ENCODE data around the gene MTMR2. TPM values are rescaled to one million over a fixed set of nuclear protein-coding genes. Genes with fewer than 3 reads are reported as not detected.

The MTMR2 gene
- total RNA-seq, 1 donor from 2014 or later: 68.0 TPM

GRCh38 chr11:95794086-95794485 lies 129.8 kb downstream of the MTMR2 start:
- Mint-ChIP-seq H3K4me3 (ENCODE audit: unreplicated experiment) (no peak overlapping the region), H3K36me3 (ENCODE audit: low read depth, unreplicated experiment) (no peaks in the 10 kb centered on the region), H3K9me3 (ENCODE audit: unreplicated experiment) (no peaks in the 10 kb centered on the region), H3K4me1 (ENCODE audit: low read depth, unreplicated experiment) (peaks cover 11% of the 10 kb centered on the region), H3K27ac (ENCODE audit: unreplicated experiment) (no peak overlapping the region), H3K27me3 (ENCODE audit: low read depth, unreplicated experiment) (no peaks in the 10 kb centered on the region)
- Histone ChIP-seq H3K9ac (ENCODE audit: low read length) (no peak overlapping the region), H3K4me3 (ENCODE audit: insufficient read depth, low read depth, low read length) (no peak overlapping the region), H3K4me2 (ENCODE audit: low read length) (no peak overlapping the region), H3K9me3 (ENCODE audit: insufficient read depth, low read depth, low read length) (no peaks in the 10 kb centered on the region), H3K27me3 (ENCODE audit: insufficient read depth, low read length) (no peaks in the 10 kb centered on the region), H3K36me3 (ENCODE audit: insufficient read depth, low read length) (no peaks in the 10 kb centered on the region), H3K79me2 (ENCODE audit: insufficient read depth, low read length) (peaks cover 76% of the 10 kb centered on the region), H3K27ac (ENCODE audit: low read depth, low read length) (no peak overlapping the region), H3K4me1 (ENCODE audit: insufficient read depth, low read length) (peaks cover 9% of the 10 kb centered on the region), H2AFZ (ENCODE audit: low read depth, low read length) (no peak overlapping the region), H4K20me1 (ENCODE audit: insufficient read depth, low read length) (peaks cover 5% of the 10 kb centered on the region)
- no peak for TF ChIP-seq EZH2 (IDR thresholded peaks at IDR 0.05; ENCODE audit: insufficient read depth, low read length)
- no peak for TF ChIP-seq CTCF (IDR thresholded peaks at IDR 0.05; ENCODE audit: insufficient read depth, low read depth, low read length)
- DNase-seq (ENCODE audit: low read depth) (no peak), FAIRE-seq (no peak)

GRCh38 chr11:95793116-95793515 lies 130.8 kb downstream of the MTMR2 start:
- Mint-ChIP-seq H3K36me3 (ENCODE audit: low read depth, unreplicated experiment) (no peaks in the 10 kb centered on the region), H3K9me3 (ENCODE audit: unreplicated experiment) (no peaks in the 10 kb centered on the region), H3K27me3 (ENCODE audit: low read depth, unreplicated experiment) (no peaks in the 10 kb centered on the region), H3K4me1 (ENCODE audit: low read depth, unreplicated experiment) (peaks cover 15% of the 10 kb centered on the region), H3K27ac (ENCODE audit: unreplicated experiment) (no peak overlapping the region), H3K4me3 (ENCODE audit: unreplicated experiment) (no peak overlapping the region)
- Histone ChIP-seq H4K20me1 (ENCODE audit: insufficient read depth, low read length) (peaks cover 5% of the 10 kb centered on the region), H3K36me3 (ENCODE audit: insufficient read depth, low read length) (no peaks in the 10 kb centered on the region), H2AFZ (ENCODE audit: low read depth, low read length) (no peak overlapping the region), H3K27ac (ENCODE audit: low read depth, low read length) (no peak overlapping the region), H3K4me1 (ENCODE audit: insufficient read depth, low read length) (peaks cover 13% of the 10 kb centered on the region), H3K79me2 (ENCODE audit: insufficient read depth, low read length) (peaks cover 81% of the 10 kb centered on the region), H3K9ac (ENCODE audit: low read length) (no peak overlapping the region), H3K27me3 (ENCODE audit: insufficient read depth, low read length) (no peaks in the 10 kb centered on the region), H3K4me2 (ENCODE audit: low read length) (no peak overlapping the region), H3K4me3 (ENCODE audit: insufficient read depth, low read depth, low read length) (no peak overlapping the region), H3K9me3 (ENCODE audit: insufficient read depth, low read depth, low read length) (no peaks in the 10 kb centered on the region)
- no peak for TF ChIP-seq CTCF (IDR thresholded peaks at IDR 0.05; ENCODE audit: insufficient read depth, low read depth, low read length)
- TF ChIP-seq EZH2 (IDR thresholded peaks at IDR 0.05; ENCODE audit: insufficient read depth, low read length): no peak
- no peak for DNase-seq (ENCODE audit: low read depth)
- no peak for FAIRE-seq

GRCh38 chr11:95792700-95793099 lies 131.2 kb downstream of the MTMR2 start:
- Histone ChIP-seq H2AFZ (ENCODE audit: low read depth, low read length) (no peak overlapping the region), H3K4me3 (ENCODE audit: insufficient read depth, low read depth, low read length) (no peak overlapping the region), H3K4me1 (ENCODE audit: insufficient read depth, low read length) (peaks cover 13% of the 10 kb centered on the region), H3K9ac (ENCODE audit: low read length) (no peak overlapping the region), H3K27me3 (ENCODE audit: insufficient read depth, low read length) (no peaks in the 10 kb centered on the region), H3K27ac (ENCODE audit: low read depth, low read length) (no peak overlapping the region), H3K36me3 (ENCODE audit: insufficient read depth, low read length) (no peaks in the 10 kb centered on the region), H3K79me2 (ENCODE audit: insufficient read depth, low read length) (peaks cover 82% of the 10 kb centered on the region), H3K4me2 (ENCODE audit: low read length) (no peak overlapping the region), H3K9me3 (ENCODE audit: insufficient read depth, low read depth, low read length) (no peaks in the 10 kb centered on the region), H4K20me1 (ENCODE audit: insufficient read depth, low read length) (peaks cover 5% of the 10 kb centered on the region)
- Mint-ChIP-seq H3K27ac (ENCODE audit: unreplicated experiment) (no peak overlapping the region), H3K36me3 (ENCODE audit: low read depth, unreplicated experiment) (no peaks in the 10 kb centered on the region), H3K4me1 (ENCODE audit: low read depth, unreplicated experiment) (peaks cover 19% of the 10 kb centered on the region), H3K27me3 (ENCODE audit: low read depth, unreplicated experiment) (no peaks in the 10 kb centered on the region), H3K4me3 (ENCODE audit: unreplicated experiment) (no peak overlapping the region), H3K9me3 (ENCODE audit: unreplicated experiment) (no peaks in the 10 kb centered on the region)
- no peak for FAIRE-seq
- DNase-seq (ENCODE audit: low read depth): no peak
- no peak for TF ChIP-seq CTCF (IDR thresholded peaks at IDR 0.05; ENCODE audit: insufficient read depth, low read depth, low read length)
- no peak for TF ChIP-seq EZH2 (IDR thresholded peaks at IDR 0.05; ENCODE audit: insufficient read depth, low read length)
